ENCODE measurements around the gene KLHL17. TPM values are rescaled to one million over a fixed set of nuclear protein-coding genes. Genes with fewer than 3 reads are reported as not detected.
A peak's percentile ranks its signal among the peaks of the same experiment; 100 is the strongest.

The KLHL17 gene
- total and polyA plus RNA-seq, 9 of the 15 experiments (the other 6 are each of a cell fraction or from before 2014, with no cell fraction given), result 0.14 to 84.8 (median 13.0) TPM

GRCh38 chr1:1004780-1005697, 44.7 kb downstream of the KLHL17 start (continued):
- TF ChIP-seq ZNF717 (CRISPR knock-in tag; IDR thresholded peaks at IDR 0.05), result no peak
- TF ChIP-seq CBX1 (IDR thresholded peaks at IDR 0.05; ENCODE audit: low read depth), result no peak
- TF ChIP-seq BRCA1 (IDR thresholded peaks at IDR 0.05), result no peak
- TF ChIP-seq BRCA1 (CRISPR knock-in tag; IDR thresholded peaks at IDR 0.05), result no peak
- TF ChIP-seq ZHX1 (conservative IDR thresholded peaks at IDR 0.05; ENCODE audit: low read length), result no peak
- TF ChIP-seq, protein P1, sequence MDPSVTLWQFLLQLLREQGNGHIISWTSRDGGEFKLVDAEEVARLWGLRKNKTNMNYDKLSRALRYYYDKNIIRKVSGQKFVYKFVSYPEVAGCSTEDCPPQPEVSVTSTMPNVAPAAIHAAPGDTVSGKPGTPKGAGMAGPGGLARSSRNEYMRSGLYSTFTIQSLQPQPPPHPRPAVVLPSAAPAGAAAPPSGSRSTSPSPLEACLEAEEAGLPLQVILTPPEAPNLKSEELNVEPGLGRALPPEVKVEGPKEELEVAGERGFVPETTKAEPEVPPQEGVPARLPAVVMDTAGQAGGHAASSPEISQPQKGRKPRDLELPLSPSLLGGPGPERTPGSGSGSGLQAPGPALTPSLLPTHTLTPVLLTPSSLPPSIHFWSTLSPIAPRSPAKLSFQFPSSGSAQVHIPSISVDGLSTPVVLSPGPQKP (CRISPR knock-in tag; IDR thresholded peaks at IDR 0.05), result no peak
- no peak for TF ChIP-seq HCFC1 (IDR thresholded peaks at IDR 0.05; ENCODE audit: low read depth, low read length)
- peak; percentile 91 for TF ChIP-seq LEF1 (IDR thresholded peaks at IDR 0.05)
- peak; percentile 96 for TF ChIP-seq BRD9 (IDR thresholded peaks at IDR 0.05; ENCODE audit: low read depth, partially characterized antibody)
- TF ChIP-seq, protein P2, sequence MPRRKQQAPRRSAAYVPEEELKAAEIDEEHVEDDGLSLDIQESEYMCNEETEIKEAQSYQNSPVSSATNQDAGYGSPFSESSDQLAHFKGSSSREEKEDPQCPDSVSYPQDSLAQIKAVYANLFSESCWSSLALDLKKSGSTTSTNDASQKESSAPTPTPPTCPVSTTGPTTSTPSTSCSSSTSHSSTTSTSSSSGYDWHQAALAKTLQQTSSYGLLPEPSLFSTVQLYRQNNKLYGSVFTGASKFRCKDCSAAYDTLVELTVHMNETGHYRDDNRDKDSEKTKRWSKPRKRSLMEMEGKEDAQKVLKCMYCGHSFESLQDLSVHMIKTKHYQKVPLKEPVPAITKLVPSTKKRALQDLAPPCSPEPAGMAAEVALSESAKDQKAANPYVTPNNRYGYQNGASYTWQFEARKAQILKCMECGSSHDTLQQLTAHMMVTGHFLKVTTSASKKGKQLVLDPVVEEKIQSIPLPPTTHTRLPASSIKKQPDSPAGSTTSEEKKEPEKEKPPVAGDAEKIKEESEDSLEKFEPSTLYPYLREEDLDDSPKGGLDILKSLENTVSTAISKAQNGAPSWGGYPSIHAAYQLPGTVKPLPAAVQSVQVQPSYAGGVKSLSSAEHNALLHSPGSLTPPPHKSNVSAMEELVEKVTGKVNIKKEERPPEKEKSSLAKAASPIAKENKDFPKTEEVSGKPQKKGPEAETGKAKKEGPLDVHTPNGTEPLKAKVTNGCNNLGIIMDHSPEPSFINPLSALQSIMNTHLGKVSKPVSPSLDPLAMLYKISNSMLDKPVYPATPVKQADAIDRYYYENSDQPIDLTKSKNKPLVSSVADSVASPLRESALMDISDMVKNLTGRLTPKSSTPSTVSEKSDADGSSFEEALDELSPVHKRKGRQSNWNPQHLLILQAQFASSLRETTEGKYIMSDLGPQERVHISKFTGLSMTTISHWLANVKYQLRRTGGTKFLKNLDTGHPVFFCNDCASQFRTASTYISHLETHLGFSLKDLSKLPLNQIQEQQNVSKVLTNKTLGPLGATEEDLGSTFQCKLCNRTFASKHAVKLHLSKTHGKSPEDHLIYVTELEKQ (CRISPR knock-in tag; IDR thresholded peaks at IDR 0.05), result no peak
- no peak for TF ChIP-seq MBD2 (IDR thresholded peaks at IDR 0.05; ENCODE audit: borderline replicate concordance, low read depth)
- TF ChIP-seq, protein P3, sequence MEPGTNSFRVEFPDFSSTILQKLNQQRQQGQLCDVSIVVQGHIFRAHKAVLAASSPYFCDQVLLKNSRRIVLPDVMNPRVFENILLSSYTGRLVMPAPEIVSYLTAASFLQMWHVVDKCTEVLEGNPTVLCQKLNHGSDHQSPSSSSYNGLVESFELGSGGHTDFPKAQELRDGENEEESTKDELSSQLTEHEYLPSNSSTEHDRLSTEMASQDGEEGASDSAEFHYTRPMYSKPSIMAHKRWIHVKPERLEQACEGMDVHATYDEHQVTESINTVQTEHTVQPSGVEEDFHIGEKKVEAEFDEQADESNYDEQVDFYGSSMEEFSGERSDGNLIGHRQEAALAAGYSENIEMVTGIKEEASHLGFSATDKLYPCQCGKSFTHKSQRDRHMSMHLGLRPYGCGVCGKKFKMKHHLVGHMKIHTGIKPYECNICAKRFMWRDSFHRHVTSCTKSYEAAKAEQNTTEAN (CRISPR knock-in tag; IDR thresholded peaks at IDR 0.05), result no peak
- no peak for TF ChIP-seq DEAF1 (CRISPR knock-in tag; IDR thresholded peaks at IDR 0.05)
- no peak for TF ChIP-seq ZNF780A (CRISPR knock-in tag; IDR thresholded peaks at IDR 0.05)
- TF ChIP-seq ZNF512 (tag; IDR thresholded peaks at IDR 0.05), result no peak
- peak; percentile 87 for TF ChIP-seq CBFA2T3 (IDR thresholded peaks at IDR 0.05)
